Measurements from ENCODE around the gene TP63. TPM values are rescaled to one million over a fixed set of nuclear protein-coding genes. Genes with fewer than 3 reads are reported as not detected.

TP63 gene
- polyA plus RNA-seq, 1 experiment, result not detected

- Histone ChIP-seq H3K9me3 (ENCODE audit: control insufficient read depth, insufficient read depth, low read length) (no peaks in the 10 kb centered on the region), H3K27ac (ENCODE audit: low read depth, low read length) (no peak overlapping the region), H3K27me3 (ENCODE audit: control insufficient read depth, insufficient read depth, low read length) (no peaks in the 10 kb centered on the region), H3K4me3 (ENCODE audit: low read depth, low read length) (no peak overlapping the region)
- ChIA-PET POLR2A (no interaction called here), CTCF (no interaction called here)
- TF ChIP-seq CTCF (IDR thresholded peaks at IDR 0.05; ENCODE audit: low read depth, low read length), result no peak
- DNase-seq (ENCODE audit: low read depth, low spot score), result no peak
Measured at GRCh38 chr3:189758186-189758585, 127.0 kb downstream of the TP63 start.

DNA sequence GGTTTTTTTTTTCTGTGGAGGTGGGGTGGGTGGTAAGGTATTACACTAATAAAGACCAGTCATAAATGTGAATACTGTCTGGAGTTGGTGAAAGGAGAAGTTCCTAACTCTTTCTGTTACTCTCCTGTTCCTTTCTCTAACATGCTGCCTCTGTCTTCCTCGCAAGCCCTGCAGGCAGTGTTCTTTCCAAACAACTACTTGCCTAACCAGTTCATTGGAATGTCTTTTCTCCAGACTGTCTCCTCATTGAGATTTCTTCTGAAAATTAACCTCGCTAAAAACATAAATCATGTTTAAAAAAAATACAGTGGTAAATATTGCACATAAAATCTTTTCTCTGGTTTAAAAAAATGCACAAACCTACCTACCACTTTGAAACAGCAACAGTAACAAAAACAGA lies 135.2 kb downstream of the TP63 start:
- H3K27ac ChIP-seq (ENCODE audit: low read depth, low read length), result no peak overlapping the region
- no peak overlapping the region for H3K4me3 ChIP-seq (ENCODE audit: low read depth, low read length)
- no peaks in the 10 kb centered on the region for H3K27me3 ChIP-seq (ENCODE audit: control insufficient read depth, insufficient read depth, low read length)
- no peak for DNase-seq (ENCODE audit: low read depth, low spot score)
- ChIA-PET POLR2A (no interaction called here), CTCF (no interaction called here)
- no peaks in the 10 kb centered on the region; the same call in 1 of the 2 replicates for H3K9me3 ChIP-seq (ENCODE audit: control insufficient read depth, insufficient read depth, low read length)
- no peak for TF ChIP-seq CTCF (IDR thresholded peaks at IDR 0.05; ENCODE audit: low read depth, low read length)

- H3K9me3 ChIP-seq (ENCODE audit: control insufficient read depth, insufficient read depth, low read length), result no peaks in the 10 kb centered on the region
- no peak for TF ChIP-seq CTCF (IDR thresholded peaks at IDR 0.05; ENCODE audit: low read depth, low read length)
- H3K4me3 ChIP-seq (ENCODE audit: low read depth, low read length), result no peak overlapping the region
- H3K27me3 ChIP-seq (ENCODE audit: control insufficient read depth, insufficient read depth, low read length), result no peaks in the 10 kb centered on the region
- CTCF ChIA-PET, result interaction anchor here (1.1 to 1.5 kb wide), 2 partner anchors 15 to 177 kb away, joined by 4 to 6 read pairs; no protein-coding TSS in a partner anchor
- no peak overlapping the region for H3K27ac ChIP-seq (ENCODE audit: low read depth, low read length)
- POLR2A ChIA-PET, result no interaction called here
- no peak for DNase-seq (ENCODE audit: low read depth, low spot score)
Measured at GRCh38 chr3:189771842-189772450, 140.8 kb downstream of the TP63 start.

DNA sequence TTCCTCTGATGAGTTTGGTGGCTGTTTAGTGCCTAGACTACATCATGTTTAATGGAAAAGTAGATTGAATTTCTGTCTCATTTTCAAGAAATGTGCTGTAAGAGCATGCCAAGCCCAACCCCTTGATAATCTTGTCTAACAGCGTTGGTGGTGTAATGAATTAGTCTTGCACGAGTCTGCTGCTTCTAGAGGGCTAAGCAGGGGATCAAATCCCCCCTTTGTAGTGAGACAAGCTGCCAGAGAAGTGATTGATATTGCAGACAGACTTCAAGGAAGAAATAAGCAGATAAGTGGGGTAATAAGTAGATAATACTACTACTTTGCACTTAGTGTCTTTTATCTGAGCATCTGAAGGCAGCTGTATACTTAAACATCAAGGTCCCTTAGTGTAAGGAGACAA lies 141.4 kb downstream of the TP63 start:
- no peak overlapping the region for H3K27ac ChIP-seq (ENCODE audit: low read depth, low read length)
- no peaks in the 10 kb centered on the region for H3K9me3 ChIP-seq (ENCODE audit: control insufficient read depth, insufficient read depth, low read length)
- POLR2A ChIA-PET, result no interaction called here
- no peak for DNase-seq (ENCODE audit: low read depth, low spot score)
- TF ChIP-seq CTCF (IDR thresholded peaks at IDR 0.05; ENCODE audit: low read depth, low read length), result no peak
- peak overlapping the region; percentile 8; the same call in 1 of the 2 replicates for H3K4me3 ChIP-seq (ENCODE audit: low read depth, low read length)
- CTCF ChIA-PET, result interaction anchor here (1.1 to 1.5 kb wide), 2 partner anchors 14 to 176 kb away, joined by 4 to 6 read pairs; no protein-coding TSS in a partner anchor
- no peaks in the 10 kb centered on the region for H3K27me3 ChIP-seq (ENCODE audit: control insufficient read depth, insufficient read depth, low read length)

GRCh38 chr3:189773056-189773455 lies 141.9 kb downstream of the TP63 start:
- ChIA-PET CTCF (interaction anchor here (1.5 kb wide), 1 partner anchor 14 kb away, joined by 6 read pairs; no protein-coding TSS in a partner anchor), POLR2A (no interaction called here)
- peak overlapping the region; percentile 35 for H3K27ac ChIP-seq (ENCODE audit: low read depth, low read length)
- no peak for TF ChIP-seq CTCF (IDR thresholded peaks at IDR 0.05; ENCODE audit: low read depth, low read length)
- peak; percentile 8 for DNase-seq (ENCODE audit: low read depth, low spot score)
- no peaks in the 10 kb centered on the region for H3K27me3 ChIP-seq (ENCODE audit: control insufficient read depth, insufficient read depth, low read length)
- H3K4me3 ChIP-seq (ENCODE audit: low read depth, low read length), result peak overlapping the region; percentile 5; the same call in 1 of the 2 replicates
- H3K9me3 ChIP-seq (ENCODE audit: control insufficient read depth, insufficient read depth, low read length), result no peaks in the 10 kb centered on the region

All from AG04450 (cell line).